ENCODE data around the gene DAB2. TPM values are rescaled to one million over a fixed set of nuclear protein-coding genes. Genes with fewer than 3 reads are reported as not detected.

The DAB2 gene
- total RNA-seq, 5 donors from 2014 or later (not counting 1 experiment from before 2014, with no cell fraction given), result 0.47 to 1.1 (median 0.78) TPM

DNA sequence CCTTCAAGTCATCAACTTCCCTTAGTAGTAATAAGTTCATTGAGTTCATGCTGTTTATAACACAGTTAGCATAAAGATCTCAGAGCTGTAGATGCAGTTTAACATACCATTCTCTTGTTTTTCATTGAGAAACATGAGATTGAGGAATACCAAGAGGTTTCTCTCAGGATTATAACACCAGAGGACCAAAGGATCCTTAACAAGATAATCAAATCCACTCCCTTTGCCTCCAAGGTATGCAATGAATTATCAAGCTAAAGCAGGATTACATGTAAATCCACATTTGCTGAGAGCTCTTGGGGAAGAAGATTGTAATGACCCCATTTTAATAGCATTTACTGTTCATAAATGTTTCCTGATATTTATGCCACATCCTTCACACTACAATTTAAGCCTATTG is 35.1 kb upstream of the DAB2 start:
- Histone ChIP-seq H3K27ac (ENCODE audit: low read length) (no peak overlapping the region), H3K36me3 (ENCODE audit: control insufficient read depth in 2 of 2, extremely low read depth in 1 of 2, insufficient read depth in 1 of 2, low read length in 1 of 2) (no peaks in the 10 kb centered on the region), H3K27me3 (replicated peaks in 1 of 2; ENCODE audit: control insufficient read depth in 2 of 2, extremely low read depth in 1 of 2, insufficient read depth in 2 of 2, low read length in 1 of 2) (peaks cover 0 to 3% of the 10 kb centered on the region in 2 experiments), H3K4me1 (ENCODE audit: control insufficient read depth in 1 of 2, extremely low read depth in 1 of 2, insufficient read depth in 2 of 2, low read length in 2 of 2) (no peaks in the 10 kb centered on the region), H3K4me3 (ENCODE audit: control insufficient read depth in 1 of 2, extremely low read depth in 1 of 2, low read length in 1 of 2) (no peak overlapping the region), H3K9me3 (no peaks in the 10 kb centered on the region)
- H3K27ac Mint-ChIP-seq, result no peak overlapping the region
- DNase-seq, result no peak
- H3K36me3 Mint-ChIP-seq, result no peaks in the 10 kb centered on the region
- POLR2A ChIA-PET, result interaction anchor here in 1 of 2 donors (0.6 kb wide), 1 partner anchor 452 kb away, joined by 3 read pairs; no protein-coding TSS in a partner anchor
- CTCF ChIA-PET, result no interaction called here
- H3K4me1 Mint-ChIP-seq, result peaks cover 0 to 6% (median 1%) of the 10 kb centered on the region in 3 donors
- no peak overlapping the region for H3K4me3 Mint-ChIP-seq
- H3K9me3 Mint-ChIP-seq, result no peaks in the 10 kb centered on the region
- ATAC-seq (replicated peaks in 1 of 4), result no peak
- H3K27me3 Mint-ChIP-seq, result peaks cover 40 to 46% of the 10 kb centered on the region in 2 donors

- Histone ChIP-seq H3K4me1 (ENCODE audit: control insufficient read depth in 1 of 2, extremely low read depth in 1 of 2, insufficient read depth in 2 of 2, low read length in 2 of 2) (no peaks in the 10 kb centered on the region), H3K36me3 (ENCODE audit: control insufficient read depth in 2 of 2, extremely low read depth in 1 of 2, insufficient read depth in 1 of 2, low read length in 1 of 2) (no peaks in the 10 kb centered on the region), H3K27ac (ENCODE audit: low read length) (no peak overlapping the region), H3K4me3 (ENCODE audit: control insufficient read depth in 1 of 2, extremely low read depth in 1 of 2, low read length in 1 of 2) (no peak overlapping the region), H3K9me3 (no peaks in the 10 kb centered on the region), H3K27me3 (replicated peaks in 1 of 2; ENCODE audit: control insufficient read depth in 2 of 2, extremely low read depth in 1 of 2, insufficient read depth in 2 of 2, low read length in 1 of 2) (no peaks in the 10 kb centered on the region)
- peaks cover 0 to 6% (median 1%) of the 10 kb centered on the region in 3 donors for H3K4me1 Mint-ChIP-seq
- ChIA-PET CTCF (no interaction called here), POLR2A (no interaction called here)
- H3K27ac Mint-ChIP-seq, result no peak overlapping the region
- WGBS (ENCODE audit: insufficient coverage), result no CpG with 5 or more reads among the region's 3 CpGs
- no peak for DNase-seq
- peaks cover 40 to 43% of the 10 kb centered on the region in 2 donors for H3K27me3 Mint-ChIP-seq
- no peaks in the 10 kb centered on the region for H3K36me3 Mint-ChIP-seq
- H3K9me3 Mint-ChIP-seq, result no peaks in the 10 kb centered on the region
- no peak overlapping the region for H3K4me3 Mint-ChIP-seq
- ATAC-seq (replicated peaks in 1 of 4), result no peak
Measured at GRCh38 chr5:39459071-39459470, 34.3 kb upstream of the DAB2 start.

- Histone ChIP-seq H3K4me3 (ENCODE audit: control insufficient read depth in 1 of 2, extremely low read depth in 1 of 2, low read length in 1 of 2) (no peak overlapping the region), H3K36me3 (ENCODE audit: control insufficient read depth in 2 of 2, extremely low read depth in 1 of 2, insufficient read depth in 1 of 2, low read length in 1 of 2) (no peaks in the 10 kb centered on the region), H3K27me3 (replicated peaks in 1 of 2; ENCODE audit: control insufficient read depth in 2 of 2, extremely low read depth in 1 of 2, insufficient read depth in 2 of 2, low read length in 1 of 2) (no peaks in the 10 kb centered on the region), H3K9me3 (no peaks in the 10 kb centered on the region), H3K4me1 (ENCODE audit: control insufficient read depth in 1 of 2, extremely low read depth in 1 of 2, insufficient read depth in 2 of 2, low read length in 2 of 2) (no peaks in the 10 kb centered on the region), H3K27ac (ENCODE audit: low read length) (no peak overlapping the region)
- H3K9me3 Mint-ChIP-seq, result no peaks in the 10 kb centered on the region
- H3K27ac Mint-ChIP-seq, result no peak overlapping the region
- no peak overlapping the region for H3K4me3 Mint-ChIP-seq
- H3K27me3 Mint-ChIP-seq, result peaks cover 33 to 37% of the 10 kb centered on the region in 2 donors
- H3K4me1 Mint-ChIP-seq, result no peaks in the 10 kb centered on the region
- ChIA-PET CTCF (interaction anchor here in 1 of 2 donors (0.6 to 0.9 kb wide), 4 partner anchors 11 to 1527 kb away, joined by 3 to 6 read pairs (median 5); no protein-coding TSS in a partner anchor), POLR2A (no interaction called here)
- WGBS (ENCODE audit: insufficient coverage), result 26% methylated on average over 5 of the region's 7 CpGs
- no peak for DNase-seq
- H3K36me3 Mint-ChIP-seq, result no peaks in the 10 kb centered on the region
- no peak for ATAC-seq (replicated peaks in 1 of 4)
Measured at GRCh38 chr5:39455645-39456044, 30.9 kb upstream of the DAB2 start.

DNA sequence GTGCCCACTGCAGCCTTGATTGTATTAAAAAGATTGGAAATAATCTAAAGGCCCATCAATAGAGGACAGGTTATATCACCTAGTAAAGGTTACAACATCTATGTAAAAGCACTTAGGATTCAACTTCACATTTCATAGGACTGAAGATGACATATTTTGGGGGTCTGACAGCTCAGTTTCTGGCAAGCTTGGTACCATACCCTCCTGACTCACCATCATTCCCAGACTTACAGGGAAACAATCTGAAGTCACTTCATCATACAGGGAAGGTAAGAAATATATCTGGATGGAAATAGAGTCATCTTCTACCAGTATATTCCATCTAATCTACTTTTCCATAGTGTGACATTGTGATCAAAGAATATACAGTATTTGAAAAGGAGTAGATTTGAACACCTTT is 28.8 kb upstream of the DAB2 start:
- CTCF ChIA-PET, result no interaction called here
- no peak for ATAC-seq (replicated peaks in 1 of 4)
- H3K27me3 Mint-ChIP-seq, result peaks cover 27 to 29% of the 10 kb centered on the region in 2 donors

GRCh38 chr5:39452846-39453245 is 28.1 kb upstream of the DAB2 start:
- Histone ChIP-seq H3K36me3 (ENCODE audit: control insufficient read depth in 2 of 2, extremely low read depth in 1 of 2, insufficient read depth in 1 of 2, low read length in 1 of 2) (no peaks in the 10 kb centered on the region), H3K4me1 (ENCODE audit: control insufficient read depth in 1 of 2, extremely low read depth in 1 of 2, insufficient read depth in 2 of 2, low read length in 2 of 2) (no peaks in the 10 kb centered on the region), H3K9me3 (no peaks in the 10 kb centered on the region), H3K27ac (ENCODE audit: low read length) (no peak overlapping the region), H3K27me3 (replicated peaks in 1 of 2; ENCODE audit: control insufficient read depth in 2 of 2, extremely low read depth in 1 of 2, insufficient read depth in 2 of 2, low read length in 1 of 2) (no peaks in the 10 kb centered on the region), H3K4me3 (ENCODE audit: control insufficient read depth in 1 of 2, extremely low read depth in 1 of 2, low read length in 1 of 2) (no peak overlapping the region)
- DNase-seq, result no peak
- no peak for ATAC-seq (replicated peaks in 1 of 4)
- ChIA-PET POLR2A (no interaction called here), CTCF (no interaction called here)
- H3K9me3 Mint-ChIP-seq, result no peaks in the 10 kb centered on the region
- H3K27ac Mint-ChIP-seq, result no peak overlapping the region
- H3K27me3 Mint-ChIP-seq, result peaks cover 22 to 24% of the 10 kb centered on the region in 2 donors
- no peaks in the 10 kb centered on the region for H3K4me1 Mint-ChIP-seq
- H3K36me3 Mint-ChIP-seq, result no peaks in the 10 kb centered on the region
- 86% methylated on average over 1 of the region's 2 CpGs for WGBS (ENCODE audit: insufficient coverage)
- H3K4me3 Mint-ChIP-seq, result no peak overlapping the region

More for the DNA sequence above, 28.8 kb upstream of the DAB2 start:
- DNase-seq, result no peak
- H3K36me3 Mint-ChIP-seq, result no peaks in the 10 kb centered on the region
- H3K4me1 Mint-ChIP-seq, result no peaks in the 10 kb centered on the region
- no peaks in the 10 kb centered on the region for H3K9me3 Mint-ChIP-seq
- Histone ChIP-seq H3K9me3 (no peaks in the 10 kb centered on the region), H3K4me1 (ENCODE audit: control insufficient read depth in 1 of 2, extremely low read depth in 1 of 2, insufficient read depth in 2 of 2, low read length in 2 of 2) (no peaks in the 10 kb centered on the region), H3K27me3 (replicated peaks in 1 of 2; ENCODE audit: control insufficient read depth in 2 of 2, extremely low read depth in 1 of 2, insufficient read depth in 2 of 2, low read length in 1 of 2) (no peaks in the 10 kb centered on the region), H3K4me3 (ENCODE audit: control insufficient read depth in 1 of 2, extremely low read depth in 1 of 2, low read length in 1 of 2) (no peak overlapping the region), H3K27ac (ENCODE audit: low read length) (no peak overlapping the region), H3K36me3 (ENCODE audit: control insufficient read depth in 2 of 2, extremely low read depth in 1 of 2, insufficient read depth in 1 of 2, low read length in 1 of 2) (no peaks in the 10 kb centered on the region)
- POLR2A ChIA-PET, result no interaction called here
- no peak overlapping the region for H3K4me3 Mint-ChIP-seq
- no peak overlapping the region for H3K27ac Mint-ChIP-seq

DNA sequence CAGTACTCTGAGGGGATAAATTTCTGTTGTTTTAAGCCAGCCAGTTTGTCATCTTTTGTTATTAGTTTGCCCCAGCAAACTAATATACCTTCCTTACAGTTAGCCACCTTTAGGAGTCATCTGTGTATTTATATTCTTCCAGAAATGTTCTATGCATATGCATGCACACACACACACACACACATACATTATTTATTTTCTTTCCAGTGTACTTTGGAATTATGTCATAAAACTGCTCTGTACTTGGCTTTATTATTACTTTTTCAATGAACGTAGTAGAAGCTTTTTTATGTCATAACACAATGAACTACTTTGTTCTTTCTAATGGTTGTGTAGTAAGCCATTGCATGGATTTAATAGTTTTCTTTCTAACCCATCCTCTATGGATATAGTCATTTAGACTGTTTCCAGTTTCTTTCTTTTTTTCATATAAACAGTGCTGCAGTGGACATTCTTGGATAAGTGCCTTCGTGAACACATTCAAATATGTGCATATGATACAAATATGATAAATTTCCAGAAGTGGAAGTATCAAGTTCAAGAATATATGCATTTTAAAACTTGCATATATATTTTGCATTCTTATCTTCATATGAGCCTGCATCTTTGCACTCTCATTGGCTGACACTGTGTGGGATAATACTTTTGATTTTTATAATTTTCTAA is 26.6 kb upstream of the DAB2 start:
- peaks cover 11 to 14% of the 10 kb centered on the region in 2 donors for H3K27me3 Mint-ChIP-seq
- no peak overlapping the region for H3K27ac Mint-ChIP-seq
- ATAC-seq (replicated peaks in 1 of 4) (no peak), DNase-seq (no peak)
- no peaks in the 10 kb centered on the region for H3K4me1 Mint-ChIP-seq
- Histone ChIP-seq H3K27ac (ENCODE audit: low read length) (no peak overlapping the region), H3K36me3 (ENCODE audit: control insufficient read depth in 2 of 2, extremely low read depth in 1 of 2, insufficient read depth in 1 of 2, low read length in 1 of 2) (no peaks in the 10 kb centered on the region), H3K4me1 (ENCODE audit: control insufficient read depth in 1 of 2, extremely low read depth in 1 of 2, insufficient read depth in 2 of 2, low read length in 2 of 2) (no peaks in the 10 kb centered on the region), H3K27me3 (replicated peaks in 1 of 2; ENCODE audit: control insufficient read depth in 2 of 2, extremely low read depth in 1 of 2, insufficient read depth in 2 of 2, low read length in 1 of 2) (no peaks in the 10 kb centered on the region), H3K9me3 (no peaks in the 10 kb centered on the region), H3K4me3 (ENCODE audit: control insufficient read depth in 1 of 2, extremely low read depth in 1 of 2, low read length in 1 of 2) (no peak overlapping the region)
- CTCF ChIA-PET, result interaction anchor here (0.6 to 0.9 kb wide), 2 partner anchors 24 to 168 kb away, joined by 3 read pairs; no protein-coding TSS in a partner anchor
- H3K36me3 Mint-ChIP-seq, result no peaks in the 10 kb centered on the region
- POLR2A ChIA-PET, result no interaction called here
- H3K9me3 Mint-ChIP-seq, result no peaks in the 10 kb centered on the region
- no CpG with 5 or more reads among the region's 2 CpGs for WGBS (ENCODE audit: insufficient coverage)
- no peak overlapping the region for H3K4me3 Mint-ChIP-seq

GRCh38 chr5:39450487-39450886 is 25.7 kb upstream of the DAB2 start:
- Mint-ChIP-seq H3K27ac (no peak overlapping the region), H3K9me3 (no peaks in the 10 kb centered on the region), H3K36me3 (no peaks in the 10 kb centered on the region), H3K4me3 (no peak overlapping the region), H3K4me1 (no peaks in the 10 kb centered on the region), H3K27me3 (peaks cover 2 to 8% of the 10 kb centered on the region in 2 donors)
- H3K4me1 ChIP-seq (ENCODE audit: control insufficient read depth in 1 of 2, extremely low read depth in 1 of 2, insufficient read depth in 2 of 2, low read length in 2 of 2), result no peaks in the 10 kb centered on the region
- no peak for ATAC-seq (replicated peaks in 1 of 4)
- DNase-seq, result no peak
- POLR2A ChIA-PET, result no interaction called here
- WGBS (ENCODE audit: insufficient coverage), result 57% methylated on average over 1 of the region's 3 CpGs
- no peak overlapping the region for H3K27ac ChIP-seq (ENCODE audit: low read length)
- CTCF ChIA-PET, result no interaction called here
- no peak overlapping the region for H3K4me3 ChIP-seq (ENCODE audit: control insufficient read depth in 1 of 2, extremely low read depth in 1 of 2, low read length in 1 of 2)
- no peaks in the 10 kb centered on the region for H3K27me3 ChIP-seq (replicated peaks in 1 of 2; ENCODE audit: control insufficient read depth in 2 of 2, extremely low read depth in 1 of 2, insufficient read depth in 2 of 2, low read length in 1 of 2)
- H3K9me3 ChIP-seq, result no peaks in the 10 kb centered on the region
- no peaks in the 10 kb centered on the region for H3K36me3 ChIP-seq (ENCODE audit: control insufficient read depth in 2 of 2, extremely low read depth in 1 of 2, insufficient read depth in 1 of 2, low read length in 1 of 2)
